HG03280 (cell line): ENCODE data around the gene MAP4K1.

Experiments
- ATAC-seq: cut with Tn5 transposase; IDR thresholded peaks from one replicate; pipeline ENCODE4 v1.9.1; 2021; ENCODE audit warnings: mild to moderate bottlenecking, moderate library complexity; ENCODE audit not compliant: unreplicated experiment

MAP4K1 gene

DNA sequence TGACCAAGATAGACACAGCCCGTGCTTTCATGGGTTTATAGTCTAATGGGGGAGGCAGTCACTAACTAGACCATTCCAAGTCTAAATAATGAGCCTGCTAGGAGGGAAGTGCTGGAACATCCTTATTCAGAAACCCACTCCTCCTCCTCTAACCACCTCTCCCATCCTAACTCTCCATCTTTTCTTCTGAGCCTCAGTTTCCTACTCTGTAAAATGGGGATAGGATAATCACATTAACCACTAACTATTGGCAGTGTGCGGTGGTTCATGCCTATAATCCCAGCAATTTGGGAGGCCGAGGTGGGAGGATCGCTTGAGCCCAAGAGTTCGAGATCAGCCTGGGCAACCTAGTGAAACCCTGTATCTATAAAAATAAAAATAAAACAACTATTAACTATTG is 68.7 kb downstream of the MAP4K1 start:
- no peak for ATAC-seq

DNA sequence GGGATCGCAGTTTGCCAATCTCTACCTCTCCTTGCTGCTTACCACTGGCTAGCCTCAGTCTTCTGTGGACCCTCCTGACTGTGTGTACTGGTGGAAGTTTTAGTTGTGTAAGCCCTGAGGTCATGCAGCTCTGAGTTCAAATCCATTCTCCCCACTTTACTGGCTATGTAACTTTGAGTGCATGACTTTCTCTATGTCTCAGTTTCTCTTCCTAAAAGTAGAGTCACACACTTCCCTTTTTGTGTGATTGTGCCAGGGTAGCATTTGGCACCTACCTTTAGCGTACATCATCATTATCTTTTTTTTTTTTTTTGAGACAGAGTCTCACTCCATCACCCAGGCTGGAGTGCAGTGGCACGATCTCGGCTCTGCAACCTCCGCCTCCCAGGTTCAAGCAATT is 70.3 kb downstream of the MAP4K1 start:
- no peak for ATAC-seq

DNA sequence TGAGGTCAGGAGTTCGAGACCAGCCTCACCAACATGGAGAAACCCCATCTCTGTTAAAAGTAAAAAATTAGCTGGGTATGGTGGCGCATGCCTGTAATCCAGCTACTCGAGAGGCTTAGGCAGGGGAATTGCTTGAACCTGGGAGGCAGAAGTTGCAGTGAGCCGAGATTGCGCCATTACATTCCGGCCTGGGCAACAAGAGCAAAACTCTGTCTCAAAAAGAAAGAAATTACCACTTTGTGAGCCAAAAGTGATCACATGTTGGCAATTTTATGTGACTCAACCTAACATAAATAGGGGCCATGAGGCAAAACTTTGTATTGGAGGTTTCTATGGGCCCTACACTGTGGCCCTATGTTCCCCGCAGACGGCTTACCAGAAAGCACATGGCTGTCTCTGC is 72.2 kb downstream of the MAP4K1 start:
- no peak for ATAC-seq

DNA sequence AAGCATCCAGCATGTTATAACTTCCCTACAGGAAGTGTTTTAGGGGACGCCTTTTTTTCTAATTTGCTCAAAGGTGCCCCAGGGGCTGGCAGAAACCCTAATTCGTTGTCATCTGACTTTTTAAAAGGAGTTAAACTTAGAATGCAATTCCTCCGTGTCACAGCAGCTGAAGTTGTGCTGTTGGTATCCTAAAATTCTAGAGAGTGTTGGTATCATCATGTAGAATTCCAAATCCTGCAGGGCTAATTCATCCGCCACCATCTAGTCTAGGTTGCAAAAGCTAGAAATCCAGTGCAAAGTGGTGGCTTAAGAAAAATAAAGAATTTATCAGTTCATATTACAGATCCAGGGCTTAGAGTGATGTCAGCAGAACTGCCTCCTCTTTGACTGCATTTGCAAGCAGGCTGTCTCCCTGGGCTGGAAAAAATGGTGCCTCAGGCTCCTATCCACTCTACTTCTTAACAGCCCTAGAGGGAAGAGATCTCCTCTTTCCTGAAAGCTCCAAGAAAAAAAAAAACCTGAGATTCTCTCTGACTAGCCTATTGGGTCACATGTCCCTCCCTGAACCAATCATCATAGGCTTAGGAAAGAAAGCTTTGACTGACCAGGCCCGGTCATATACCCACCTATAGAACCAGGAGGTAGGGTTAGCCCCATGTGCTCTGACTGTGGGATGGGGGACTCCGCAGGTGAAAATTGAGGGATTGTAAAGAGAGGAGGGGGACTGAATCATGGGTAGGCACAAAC is 73.0 kb downstream of the MAP4K1 start:
- ATAC-seq = no peak

DNA sequence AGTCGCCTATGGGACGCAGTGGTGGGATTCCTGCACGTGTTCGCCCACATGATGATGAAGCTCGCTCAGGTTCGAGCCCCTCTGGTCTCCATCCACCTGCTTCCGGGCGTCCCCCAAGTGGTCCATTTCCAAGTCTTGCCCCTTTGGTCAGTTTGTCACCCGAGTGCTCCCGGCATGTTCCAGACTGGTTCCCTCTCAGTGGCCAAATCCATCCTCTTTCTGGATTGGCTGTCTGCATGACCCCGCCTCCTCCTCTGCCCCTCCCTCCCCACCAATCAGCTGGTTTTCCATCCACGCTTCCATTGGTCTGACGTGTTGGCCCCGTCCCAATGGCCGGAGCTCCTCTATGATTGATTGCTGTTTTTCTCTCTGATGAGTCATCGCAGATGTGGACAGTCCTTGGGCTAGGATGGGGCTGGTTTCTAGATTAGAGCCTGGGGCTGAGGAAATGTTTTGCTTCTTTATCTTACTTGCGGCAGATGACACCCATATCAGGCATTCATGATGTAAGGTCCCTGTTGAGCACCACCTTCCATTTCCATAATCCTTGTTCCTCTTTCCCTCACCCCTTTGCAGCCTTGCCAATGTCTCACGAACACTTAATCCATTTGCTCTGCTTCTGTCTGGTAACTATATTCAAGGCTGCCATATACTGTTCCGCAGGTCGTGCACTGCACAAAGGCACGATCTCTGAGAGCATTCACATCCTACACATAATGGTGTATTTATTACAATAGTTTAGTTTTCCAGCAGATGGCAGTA is 73.8 kb downstream of the MAP4K1 start:
- ATAC-seq = peak; percentile 50

DNA sequence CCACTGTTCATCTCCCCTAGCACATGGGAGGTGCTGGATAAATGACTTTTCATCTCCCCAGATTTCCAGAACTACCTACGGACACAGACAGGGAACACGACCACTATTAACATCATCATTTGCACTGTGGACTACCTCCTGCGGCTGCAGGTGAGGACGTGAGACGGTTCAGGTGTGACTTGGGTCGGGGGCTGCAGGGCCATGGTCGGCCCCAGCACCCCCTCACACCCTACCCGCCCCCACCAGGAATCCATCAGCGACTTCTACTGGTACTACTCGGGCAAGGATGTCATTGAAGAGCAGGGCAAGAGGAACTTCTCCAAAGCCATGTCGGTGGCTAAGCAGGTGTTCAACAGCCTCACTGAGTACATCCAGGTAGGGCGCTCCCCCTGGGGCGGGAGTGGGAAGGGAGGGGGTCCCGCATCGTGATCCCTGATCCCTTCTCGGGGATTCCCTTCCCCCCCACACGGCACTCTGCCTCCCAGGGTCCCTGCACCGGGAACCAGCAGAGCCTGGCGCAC is 74.4 kb downstream of the MAP4K1 start:
- no peak for ATAC-seq

DNA sequence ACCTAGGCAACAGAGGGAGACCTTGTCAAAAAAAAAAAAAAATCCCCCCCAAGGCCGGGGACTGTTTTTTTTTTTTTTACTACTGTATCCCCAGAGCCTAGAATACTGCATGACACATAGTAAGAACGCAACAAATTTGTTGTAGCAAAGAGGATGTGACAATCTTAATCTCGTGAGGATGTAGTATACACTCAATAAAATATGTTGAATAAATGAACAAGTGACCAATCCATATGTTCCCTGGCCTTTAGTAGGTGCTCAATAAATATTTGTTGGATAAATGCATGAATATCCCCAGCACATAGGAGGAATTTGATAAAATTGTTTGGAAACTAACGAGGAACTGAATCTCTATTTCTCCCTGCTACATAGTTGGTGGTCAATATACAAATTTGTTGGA is 75.7 kb downstream of the MAP4K1 start:
- ATAC-seq = no peak

DNA sequence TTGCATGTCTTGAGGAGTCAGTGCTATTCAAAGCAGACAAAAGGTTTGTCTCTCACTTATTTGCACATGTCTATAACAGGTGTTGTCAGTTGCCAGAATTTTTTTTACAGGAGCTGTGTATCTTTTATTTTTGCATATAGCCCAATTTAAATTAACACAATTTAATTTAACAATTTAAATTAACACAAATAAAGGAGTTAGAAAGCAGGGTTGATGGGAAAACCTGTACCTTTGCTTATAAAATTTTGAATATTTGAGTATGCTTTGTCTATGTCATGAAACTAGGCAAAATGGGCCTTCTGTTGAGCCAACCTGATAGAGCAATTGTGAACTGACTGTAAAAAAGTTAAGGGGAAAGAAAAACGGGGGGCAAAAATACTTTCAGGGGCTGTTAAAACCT is 78.0 kb downstream of the MAP4K1 start:
- no peak for ATAC-seq

DNA sequence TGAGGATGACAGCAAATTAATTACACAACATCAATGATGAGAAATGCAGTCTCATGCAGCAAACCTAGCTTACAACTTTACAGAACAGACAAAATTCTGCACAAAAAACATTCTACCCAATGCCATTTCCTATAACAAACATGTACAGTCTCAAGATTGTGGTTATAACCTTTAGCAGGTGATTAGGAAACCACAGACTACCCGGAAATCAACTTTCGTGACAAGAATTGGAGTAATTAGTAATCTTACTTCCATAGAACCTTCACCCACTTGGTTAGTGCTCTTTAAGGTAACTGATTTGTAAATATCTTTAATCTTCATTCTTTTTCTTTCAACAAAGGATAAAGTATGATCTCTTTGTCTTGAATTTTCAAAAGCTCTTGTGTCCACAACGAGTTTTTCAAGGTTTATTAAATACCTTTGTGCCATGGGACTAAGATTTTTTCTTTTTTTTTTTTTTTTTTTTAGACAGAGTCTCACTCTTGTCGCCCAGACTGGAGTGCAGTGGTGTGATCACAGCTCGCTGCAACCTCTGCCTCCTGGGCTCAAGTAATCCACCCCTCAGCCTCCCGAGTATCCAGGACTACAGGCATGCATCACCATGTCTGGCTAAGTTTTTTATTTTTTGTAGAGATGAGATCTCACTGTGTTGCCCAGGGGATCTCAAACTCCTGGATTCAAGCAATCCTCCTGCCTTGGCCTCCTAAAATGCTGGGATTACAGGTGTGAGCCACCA is 78.8 kb downstream of the MAP4K1 start:
- no peak for ATAC-seq

DNA sequence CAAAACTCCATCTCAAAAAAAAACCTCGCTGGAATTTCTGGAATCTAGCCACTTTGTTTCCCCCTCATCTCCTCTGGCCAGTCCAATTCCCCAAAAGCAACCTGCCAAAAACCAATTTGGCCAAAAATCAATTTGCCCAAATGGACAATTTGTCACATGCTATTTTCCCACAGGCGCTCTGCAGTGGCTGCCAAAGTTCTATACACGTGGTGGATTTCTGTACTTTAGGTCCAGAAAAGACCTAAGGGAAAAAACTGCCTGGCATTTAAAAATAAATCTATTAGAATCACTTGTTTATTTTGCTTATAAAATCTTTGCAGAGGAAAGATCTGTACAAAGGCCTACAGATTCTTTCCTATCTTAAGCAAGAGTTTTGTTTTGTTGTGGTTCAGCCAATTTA is 79.4 kb downstream of the MAP4K1 start:
- ATAC-seq = no peak
